DND-41 (cell line): ENCODE results near the gene TRAF2.

Experiments
- ATAC-seq: fragments of 200-7000 bp; cut with Tn5 transposase; 3 replicates; pipeline ENCODE4 v1.9.1; 2021; ENCODE audit warnings: low read depth; ENCODE audit not compliant: insufficient read depth
- DNase-seq: peaks from one replicate; pipeline ENCODE4 v3.0.0-alpha.2; 2020
- H2AFZ ChIP-seq: 2 replicates; pipeline ENCODE4 v1.6.0; 2012; ENCODE audit warnings: low read depth, low read length
- H3K27ac ChIP-seq: 2 replicates; pipeline ENCODE4 v1.5.1; 2012; ENCODE audit warnings: low read length, inconsistent platforms
- H3K27me3 ChIP-seq: fragments of 200-600 bp; sonication (generic); 2 replicates; pipeline ENCODE4 v1.6.0; 2012; ENCODE audit warnings: low read length, mild to moderate bottlenecking, inconsistent platforms; ENCODE audit not compliant: insufficient read depth, poor library complexity
- H3K36me3 ChIP-seq: 2 replicates; pipeline ENCODE4 v1.5.1; 2012; ENCODE audit warnings: low read length, inconsistent platforms; ENCODE audit not compliant: insufficient read depth
- H3K4me1 ChIP-seq: 2 replicates; pipeline ENCODE4 v1.5.1; 2012; ENCODE audit warnings: mild to moderate bottlenecking, low read length; ENCODE audit not compliant: insufficient read depth
- H3K4me2 ChIP-seq: 2 replicates; pipeline ENCODE4 v1.6.0; 2012; ENCODE audit warnings: mild to moderate bottlenecking, moderate library complexity, low read length, inconsistent platforms; ENCODE audit not compliant: insufficient read depth
- H3K4me3 ChIP-seq, 2 experiments: fragments of 200-600 bp in 1 of 2; shearing (Covaris generic) in 1 of 2; 2 replicates each; pipeline ENCODE4 v1.5.1; 2012 to 2016; ENCODE audit warnings: inconsistent platforms in 2 of 2, low read length in 2 of 2, mild to moderate bottlenecking in 2 of 2, low read depth in 1 of 2, moderate library complexity in 1 of 2
- H3K79me2 ChIP-seq: 2 replicates; pipeline ENCODE4 v1.6.0; 2012; ENCODE audit warnings: low read length, inconsistent platforms; ENCODE audit not compliant: insufficient read depth
- H3K9ac ChIP-seq: 2 replicates; pipeline ENCODE4 v1.6.0; 2012; ENCODE audit warnings: low read depth, mild to moderate bottlenecking, inconsistent platforms, low read length, moderate library complexity
- H3K9me3 ChIP-seq: 2 replicates; pipeline ENCODE4 v1.5.1; 2012; ENCODE audit warnings: low read length, moderate library complexity, mild to moderate bottlenecking, inconsistent platforms; ENCODE audit not compliant: insufficient read depth, severe bottlenecking
- H4K20me1 ChIP-seq: 2 replicates; pipeline ENCODE4 v1.6.0; 2012; ENCODE audit warnings: low read length; ENCODE audit not compliant: insufficient read depth
- EZH2 ChIP-seq: IDR thresholded peaks from 3 replicates; pipeline ENCODE4 v1.6.1; 2012; ENCODE audit warnings: borderline replicate concordance, low read depth, mild to moderate bottlenecking, moderate library complexity, low read length, inconsistent platforms; ENCODE audit not compliant: severe bottlenecking
- TF ChIP-seq, protein P1 (sequence below): IDR thresholded peaks from 2 replicates; pipeline ENCODE4 v1.5.1; 2012; ENCODE audit warnings: borderline replicate concordance, low read length, moderate library complexity, mild to moderate bottlenecking; ENCODE audit not compliant: poor library complexity, severe bottlenecking; ENCODE audit errors: extremely low read depth

TRAF2 gene

DNA sequence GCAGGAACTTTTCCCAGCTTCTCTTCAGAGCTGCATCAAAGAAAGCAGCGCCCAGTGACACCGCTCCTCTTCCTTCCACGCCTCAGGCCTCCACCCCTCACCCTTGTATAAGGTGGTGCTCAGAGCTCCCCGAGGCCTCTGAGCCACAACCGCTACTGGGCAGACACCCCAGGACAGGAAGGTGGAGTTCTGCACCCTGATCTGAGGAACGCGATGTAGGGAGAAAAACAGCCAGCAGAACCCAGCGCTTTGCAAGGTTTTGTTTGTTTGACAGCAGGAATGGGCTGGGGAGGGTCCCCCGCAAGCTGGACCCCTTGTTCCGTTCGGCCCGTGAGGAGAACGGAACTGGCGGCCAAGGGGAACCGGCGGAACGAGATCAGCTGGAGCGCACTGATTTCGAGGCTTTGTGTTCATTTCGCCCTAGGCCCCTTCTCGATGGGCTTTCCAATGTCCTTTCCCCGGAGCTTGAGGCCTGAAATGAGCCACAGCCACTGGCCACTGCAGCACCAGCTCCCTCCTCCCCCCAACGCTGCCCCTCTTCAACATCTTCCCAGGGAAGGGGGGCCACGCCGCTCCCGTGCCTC is 24.4 kb upstream of the TRAF2 start:
- no peak overlapping the region for H3K4me3 ChIP-seq
- peaks cover 37% of the 10 kb centered on the region for H3K36me3 ChIP-seq
- no peak for ATAC-seq
- no peak overlapping the region for H3K9ac ChIP-seq
- no peaks in the 10 kb centered on the region for H3K27me3 ChIP-seq
- DNase-seq: no peak
- no peak overlapping the region for H2AFZ ChIP-seq
- H3K4me1 ChIP-seq: peaks cover 22% of the 10 kb centered on the region
- H3K4me2 ChIP-seq: no peak overlapping the region
- H3K27ac ChIP-seq: no peak overlapping the region
- TF ChIP-seq EZH2: no peak
- TF ChIP-seq, protein P1, sequence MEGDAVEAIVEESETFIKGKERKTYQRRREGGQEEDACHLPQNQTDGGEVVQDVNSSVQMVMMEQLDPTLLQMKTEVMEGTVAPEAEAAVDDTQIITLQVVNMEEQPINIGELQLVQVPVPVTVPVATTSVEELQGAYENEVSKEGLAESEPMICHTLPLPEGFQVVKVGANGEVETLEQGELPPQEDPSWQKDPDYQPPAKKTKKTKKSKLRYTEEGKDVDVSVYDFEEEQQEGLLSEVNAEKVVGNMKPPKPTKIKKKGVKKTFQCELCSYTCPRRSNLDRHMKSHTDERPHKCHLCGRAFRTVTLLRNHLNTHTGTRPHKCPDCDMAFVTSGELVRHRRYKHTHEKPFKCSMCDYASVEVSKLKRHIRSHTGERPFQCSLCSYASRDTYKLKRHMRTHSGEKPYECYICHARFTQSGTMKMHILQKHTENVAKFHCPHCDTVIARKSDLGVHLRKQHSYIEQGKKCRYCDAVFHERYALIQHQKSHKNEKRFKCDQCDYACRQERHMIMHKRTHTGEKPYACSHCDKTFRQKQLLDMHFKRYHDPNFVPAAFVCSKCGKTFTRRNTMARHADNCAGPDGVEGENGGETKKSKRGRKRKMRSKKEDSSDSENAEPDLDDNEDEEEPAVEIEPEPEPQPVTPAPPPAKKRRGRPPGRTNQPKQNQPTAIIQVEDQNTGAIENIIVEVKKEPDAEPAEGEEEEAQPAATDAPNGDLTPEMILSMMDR: no peak
- H4K20me1 ChIP-seq: peaks cover 27% of the 10 kb centered on the region
- H3K79me2 ChIP-seq: peaks cover 31% of the 10 kb centered on the region
- no peaks in the 10 kb centered on the region for H3K9me3 ChIP-seq

GRCh38 chr9:136862849-136863622 is 23.3 kb upstream of the TRAF2 start:
- Histone ChIP-seq H4K20me1 (peaks cover 26% of the 10 kb centered on the region), H3K4me2 (no peak overlapping the region), H3K4me3 (no peak overlapping the region), H3K9ac (no peak overlapping the region), H3K4me1 (peaks cover 28% of the 10 kb centered on the region), H3K27ac (no peak overlapping the region), H3K79me2 (peaks cover 35% of the 10 kb centered on the region), H3K27me3 (no peaks in the 10 kb centered on the region), H2AFZ (no peak overlapping the region), H3K36me3 (peaks cover 37% of the 10 kb centered on the region), H3K9me3 (no peaks in the 10 kb centered on the region)
- TF ChIP-seq EZH2: no peak
- TF ChIP-seq, protein P1: no peak
- DNase-seq (no peak), ATAC-seq (no peak)

- H3K79me2 ChIP-seq: peaks cover 35% of the 10 kb centered on the region
- peaks cover 28% of the 10 kb centered on the region for H3K4me1 ChIP-seq
- H4K20me1 ChIP-seq: peaks cover 20% of the 10 kb centered on the region
- H3K27me3 ChIP-seq: no peaks in the 10 kb centered on the region
- H3K9ac ChIP-seq: no peak overlapping the region
- peaks cover 37% of the 10 kb centered on the region for H3K36me3 ChIP-seq
- no peak overlapping the region for H2AFZ ChIP-seq
- no peak overlapping the region; the same call in 1 of the 2 replicates for H3K4me2 ChIP-seq
- H3K9me3 ChIP-seq: no peaks in the 10 kb centered on the region
- no peak overlapping the region for H3K4me3 ChIP-seq
- ATAC-seq (no peak), DNase-seq (no peak)
- TF ChIP-seq, protein P1: no peak
- TF ChIP-seq EZH2: no peak
- H3K27ac ChIP-seq: 0 out of 2 replicates have a peak overlapping the region, but pooled peaks have one; percentile 26
Observed at GRCh38 chr9:136863623-136864273, 22.6 kb upstream of the TRAF2 start.
